ENCODE measurements around the gene PSMB7.
"Not testable (repeated sequence)": the region's sequence is repeated elsewhere in the genome, so short reads cannot be mapped to it uniquely, and the experiment has no call there.

The PSMB7 gene

GRCh38 chr9:124426361-124426760 lies 11.1 kb upstream of the PSMB7 start:
- Histone ChIP-seq H3K9ac (ENCODE audit: low read length) (no peak overlapping the region), H3F3A (ENCODE audit: insufficient read depth, low read length) (no peaks in the 10 kb centered on the region), H3K4me2 (ENCODE audit: low read depth, low read length) (no peak overlapping the region), H3K36me3 (replicated peaks; ENCODE audit: insufficient read depth, low read length) (no peaks in the 10 kb centered on the region), H3K79me2 (ENCODE audit: low read length) (no peaks in the 10 kb centered on the region), H4K20me1 (ENCODE audit: insufficient read depth, low read length) (no peaks in the 10 kb centered on the region), H3K4me1 (ENCODE audit: low read length) (no peaks in the 10 kb centered on the region), H3K27ac (ENCODE audit: low read length) (no peak overlapping the region), H3K9me3 (replicated peaks; ENCODE audit: insufficient read depth, low read length) (no peaks in the 10 kb centered on the region), H3K4me3 (ENCODE audit: low read length) (no peak overlapping the region), H3K9me2 (replicated peaks; ENCODE audit: insufficient read depth, low read length) (no peaks in the 10 kb centered on the region), H2AFZ (ENCODE audit: low read length) (no peak overlapping the region), H3K27me3 (replicated peaks; ENCODE audit: insufficient read depth, low read length) (no peaks in the 10 kb centered on the region)
- DNase-seq, result no peak
- no peak for TF ChIP-seq CTCF (IDR thresholded peaks at IDR 0.05; ENCODE audit: low read length)
- TF ChIP-seq EZH2 (optimal IDR thresholded peaks at IDR 0.05; ENCODE audit: low read depth, low read length), result no peak
- TF ChIP-seq EZH2phosphoT487 (IDR thresholded peaks at IDR 0.05; ENCODE audit: low read length), result no peak

- not testable (repeated sequence) for H3K9me3 ChIP-seq (replicated peaks; ENCODE audit: insufficient read depth, low read length); H4K20me1 ChIP-seq (ENCODE audit: insufficient read depth, low read length); H3K36me3 ChIP-seq (replicated peaks; ENCODE audit: insufficient read depth, low read length); H3F3A ChIP-seq (ENCODE audit: insufficient read depth, low read length); H3K4me1 ChIP-seq (ENCODE audit: low read length); H3K79me2 ChIP-seq (ENCODE audit: low read length); DNase-seq; H3K27ac ChIP-seq (ENCODE audit: low read length); H3K9ac ChIP-seq (ENCODE audit: low read length); H3K9me2 ChIP-seq (replicated peaks; ENCODE audit: insufficient read depth, low read length); H2AFZ ChIP-seq (ENCODE audit: low read length); H3K27me3 ChIP-seq (replicated peaks; ENCODE audit: insufficient read depth, low read length); H3K4me3 ChIP-seq (ENCODE audit: low read length); H3K4me2 ChIP-seq (ENCODE audit: low read depth, low read length)
These were observed 10.5 kb upstream of the PSMB7 start for GRCh38 chr9:124425733-124426132.

- Histone ChIP-seq H3K4me1 (ENCODE audit: low read length) (0 out of 2 replicates have a peak, but pooled peaks cover 6% of the 10 kb centered on the region), H3K79me2 (ENCODE audit: low read length) (no peaks in the 10 kb centered on the region), H3K4me2 (ENCODE audit: low read depth, low read length) (no peak overlapping the region), H4K20me1 (ENCODE audit: insufficient read depth, low read length) (no peaks in the 10 kb centered on the region), H3K9me2 (replicated peaks; ENCODE audit: insufficient read depth, low read length) (no peaks in the 10 kb centered on the region), H3K27ac (ENCODE audit: low read length) (no peak overlapping the region), H3K9me3 (replicated peaks; ENCODE audit: insufficient read depth, low read length) (no peaks in the 10 kb centered on the region), H3F3A (ENCODE audit: insufficient read depth, low read length) (no peaks in the 10 kb centered on the region), H3K4me3 (ENCODE audit: low read length) (no peak overlapping the region), H3K27me3 (replicated peaks; ENCODE audit: insufficient read depth, low read length) (no peaks in the 10 kb centered on the region), H3K9ac (ENCODE audit: low read length) (no peak overlapping the region), H3K36me3 (replicated peaks; ENCODE audit: insufficient read depth, low read length) (no peaks in the 10 kb centered on the region), H2AFZ (ENCODE audit: low read length) (0 out of 2 replicates have a peak overlapping the region, but pooled peaks have one; percentile 22)
- TF ChIP-seq EZH2phosphoT487 (IDR thresholded peaks at IDR 0.05; ENCODE audit: low read length), result no peak
- TF ChIP-seq CTCF (IDR thresholded peaks at IDR 0.05; ENCODE audit: low read length), result no peak
- no peak for TF ChIP-seq EZH2 (optimal IDR thresholded peaks at IDR 0.05; ENCODE audit: low read depth, low read length)
- DNase-seq, result no peak
These were observed 8.3 kb upstream of the PSMB7 start for GRCh38 chr9:124423591-124423990.

- no peaks in the 10 kb centered on the region for H3K9me2 ChIP-seq (replicated peaks; ENCODE audit: insufficient read depth, low read length)
- H3K27me3 ChIP-seq (replicated peaks; ENCODE audit: insufficient read depth, low read length), result no peaks in the 10 kb centered on the region
- no peaks in the 10 kb centered on the region for H3K36me3 ChIP-seq (replicated peaks; ENCODE audit: insufficient read depth, low read length)
- H3K9me3 ChIP-seq (replicated peaks; ENCODE audit: insufficient read depth, low read length), result no peaks in the 10 kb centered on the region
- DNase-seq, result no peak
- H3K4me3 ChIP-seq (ENCODE audit: low read length), result no peak overlapping the region
- no peaks in the 10 kb centered on the region for H4K20me1 ChIP-seq (ENCODE audit: insufficient read depth, low read length)
- H2AFZ ChIP-seq (ENCODE audit: low read length), result 0 out of 2 replicates have a peak overlapping the region, but pooled peaks have one; percentile 22
- H3K4me1 ChIP-seq (ENCODE audit: low read length), result 0 out of 2 replicates have a peak, but pooled peaks cover 6% of the 10 kb centered on the region
- TF ChIP-seq EZH2phosphoT487 (IDR thresholded peaks at IDR 0.05; ENCODE audit: low read length), result no peak
- no peak for TF ChIP-seq CTCF (IDR thresholded peaks at IDR 0.05; ENCODE audit: low read length)
- no peak for TF ChIP-seq EZH2 (optimal IDR thresholded peaks at IDR 0.05; ENCODE audit: low read depth, low read length)
- no peak overlapping the region for H3K27ac ChIP-seq (ENCODE audit: low read length)
- no peaks in the 10 kb centered on the region for H3K79me2 ChIP-seq (ENCODE audit: low read length)
- H3K9ac ChIP-seq (ENCODE audit: low read length), result no peak overlapping the region
- H3F3A ChIP-seq (ENCODE audit: insufficient read depth, low read length), result no peaks in the 10 kb centered on the region
- no peak overlapping the region for H3K4me2 ChIP-seq (ENCODE audit: low read depth, low read length)
These were observed 7.9 kb upstream of the PSMB7 start for GRCh38 chr9:124423155-124423554.

Data from MM.1S (cell line).